ENCODE data around the gene STK39. TPM values are rescaled to one million over a fixed set of nuclear protein-coding genes. Genes with fewer than 3 reads are reported as not detected.

The STK39 gene
- total RNA-seq, 2 experiments from 2014 or later = 33.4 to 34.8 TPM

- no peak overlapping the region for H3K4me3 Mint-ChIP-seq
- H3K36me3 Mint-ChIP-seq (ENCODE audit: low read depth) = peaks cover 29% of the 10 kb centered on the region
- POLR2A ChIA-PET = no interaction called here
- ATAC-seq (no peak), DNase-seq (no peak)
- no peak overlapping the region for H3K27ac Mint-ChIP-seq
- peaks cover 6% of the 10 kb centered on the region for H3K4me1 Mint-ChIP-seq (ENCODE audit: low read depth)
- H3K9me3 Mint-ChIP-seq (ENCODE audit: insufficient read depth) = peaks cover 9% of the 10 kb centered on the region
- no peaks in the 10 kb centered on the region for H3K27me3 Mint-ChIP-seq (ENCODE audit: low read depth)
- CTCF ChIA-PET = no interaction called here
Observed at GRCh38 chr2:167972746-167973145, 274.6 kb downstream of the STK39 start.

DNA sequence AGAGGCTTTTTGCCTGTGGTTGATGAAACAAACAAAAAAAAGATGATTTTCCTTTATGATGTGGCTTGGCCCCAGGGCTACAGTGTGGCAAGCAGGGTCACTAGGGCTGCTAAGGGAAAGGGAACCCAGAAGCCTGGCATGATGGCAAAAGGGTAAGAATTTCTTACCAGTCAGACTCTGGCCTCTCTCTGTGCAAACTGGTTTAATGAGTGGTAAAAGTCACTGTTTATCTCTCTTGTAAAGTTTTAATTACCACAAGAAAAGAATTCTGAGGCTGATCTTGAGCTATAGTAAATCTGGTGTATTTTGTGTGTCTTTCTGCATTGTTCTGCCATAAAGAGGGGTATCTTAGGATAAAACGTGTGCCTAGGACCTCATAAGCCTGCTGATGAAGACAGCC, 275.4 kb downstream of the STK39 start:
- POLR2A ChIA-PET = no interaction called here
- H3K4me1 Mint-ChIP-seq (ENCODE audit: low read depth) = peaks cover 5% of the 10 kb centered on the region
- H3K36me3 Mint-ChIP-seq (ENCODE audit: low read depth) = peaks cover 26% of the 10 kb centered on the region

GRCh38 chr2:167966937-167967913, 280.2 kb downstream of the STK39 start:
- peaks cover 25% of the 10 kb centered on the region for H3K36me3 Mint-ChIP-seq (ENCODE audit: low read depth)
- ATAC-seq (no peak), DNase-seq (no peak)
- no peak overlapping the region for H3K27ac Mint-ChIP-seq
- H3K4me3 Mint-ChIP-seq = no peak overlapping the region
- H3K9me3 Mint-ChIP-seq (ENCODE audit: insufficient read depth) = no peaks in the 10 kb centered on the region
- ChIA-PET CTCF (interaction anchor here (4.5 kb wide), 1 partner anchor 151 kb away, joined by 27 read pairs; no protein-coding TSS in a partner anchor), POLR2A (no interaction called here)
- no peaks in the 10 kb centered on the region for H3K27me3 Mint-ChIP-seq (ENCODE audit: low read depth)
- no peaks in the 10 kb centered on the region for H3K4me1 Mint-ChIP-seq (ENCODE audit: low read depth)

More for the DNA sequence above, 275.4 kb downstream of the STK39 start:
- ATAC-seq (no peak), DNase-seq (no peak)
- H3K27ac Mint-ChIP-seq = no peak overlapping the region
- no peak overlapping the region for H3K4me3 Mint-ChIP-seq
- H3K27me3 Mint-ChIP-seq (ENCODE audit: low read depth) = no peaks in the 10 kb centered on the region
- CTCF ChIA-PET = no interaction called here
- peaks cover 9% of the 10 kb centered on the region for H3K9me3 Mint-ChIP-seq (ENCODE audit: insufficient read depth)

DNA sequence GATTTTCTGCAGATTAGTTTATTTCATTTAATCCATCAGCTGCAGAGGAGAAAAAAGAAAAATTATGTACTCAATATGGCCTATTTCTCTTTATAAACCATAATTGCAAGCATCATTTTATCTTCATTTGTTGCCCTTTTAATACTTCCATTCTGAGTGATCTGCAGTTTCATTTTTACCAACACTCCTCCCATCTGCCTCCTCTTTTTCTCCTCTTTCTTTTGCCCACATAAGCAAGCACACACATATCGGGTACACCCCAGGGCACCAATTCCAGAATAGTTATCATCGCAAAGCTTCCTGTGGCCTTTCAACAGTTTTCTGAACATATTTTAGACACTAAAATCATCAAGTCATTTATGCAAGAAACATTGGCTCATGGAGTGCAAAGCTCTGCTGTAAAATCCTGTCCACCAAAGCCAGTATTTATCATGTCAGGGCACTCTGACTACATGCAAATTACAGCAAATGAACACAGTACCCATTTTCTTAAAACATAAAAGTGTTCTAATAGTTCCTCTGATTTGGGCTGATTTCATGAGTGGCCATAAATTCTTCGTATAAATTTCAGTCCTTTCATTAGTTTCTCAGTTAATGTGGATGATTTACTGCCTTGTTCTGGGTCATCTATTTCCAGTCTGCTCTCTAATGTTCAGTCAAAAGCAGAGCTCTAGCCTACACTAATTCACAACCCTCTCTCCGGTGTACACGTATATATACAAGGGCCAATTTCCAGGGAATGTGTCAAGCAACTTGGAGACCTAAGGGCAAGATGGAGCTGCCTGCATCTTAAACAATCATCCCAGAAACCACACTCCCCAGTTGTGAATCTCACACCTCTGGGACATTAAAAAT, 281.3 kb downstream of the STK39 start:
- no peak overlapping the region for H3K27ac Mint-ChIP-seq
- ChIA-PET POLR2A (no interaction called here), CTCF (interaction anchor here (4.5 kb wide), 1 partner anchor 152 kb away, joined by 27 read pairs; no protein-coding TSS in a partner anchor)
- H3K4me3 Mint-ChIP-seq = no peak overlapping the region
- no peaks in the 10 kb centered on the region for H3K9me3 Mint-ChIP-seq (ENCODE audit: insufficient read depth)
- H3K4me1 Mint-ChIP-seq (ENCODE audit: low read depth) = no peaks in the 10 kb centered on the region
- no peak for ATAC-seq
- no peaks in the 10 kb centered on the region for H3K27me3 Mint-ChIP-seq (ENCODE audit: low read depth)
- DNase-seq = no peak
- peaks cover 17% of the 10 kb centered on the region for H3K36me3 Mint-ChIP-seq (ENCODE audit: low read depth)

DNA sequence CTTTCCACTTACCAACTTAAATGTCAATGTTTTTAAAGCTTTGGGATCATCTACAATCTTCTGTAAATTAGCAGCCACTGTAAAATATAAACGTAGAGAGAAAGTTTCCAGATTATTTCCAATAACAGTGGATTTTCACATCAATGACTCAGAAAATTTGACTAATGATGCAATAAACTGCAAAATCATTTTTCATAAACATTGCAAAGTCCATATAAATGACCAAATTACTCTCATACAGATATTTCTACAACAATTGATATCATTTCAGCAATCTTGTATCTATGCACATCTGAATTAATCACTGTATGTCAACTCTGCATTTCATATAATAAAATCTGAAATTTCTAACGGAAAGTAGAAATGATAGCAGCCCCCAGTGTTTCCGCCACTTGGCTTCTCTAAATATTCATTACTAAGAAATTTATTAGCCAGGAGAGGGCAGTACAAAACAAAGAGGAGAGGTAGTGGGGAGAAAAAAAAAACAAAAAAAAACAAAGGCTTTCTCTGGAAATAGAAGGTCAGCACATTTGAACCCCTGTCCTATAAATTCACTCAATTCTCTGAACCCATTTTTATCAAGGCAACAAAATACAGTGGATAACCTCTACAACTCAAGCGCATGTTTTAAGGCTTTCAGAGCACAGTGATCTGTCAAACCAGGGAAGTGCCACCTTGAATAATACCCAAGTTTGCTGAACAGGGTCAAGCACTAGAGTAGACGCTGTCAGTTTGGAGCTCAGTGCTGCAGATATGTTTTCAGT, 282.6 kb downstream of the STK39 start:
- CTCF ChIA-PET = interaction anchor here (1.1 to 4.5 kb wide), 3 partner anchors 18 to 154 kb away, joined by 3 to 27 read pairs (median 3); no protein-coding TSS in a partner anchor
- no peak overlapping the region for H3K4me3 Mint-ChIP-seq

GRCh38 chr2:167963899-167964649, 283.3 kb downstream of the STK39 start:
- no peak for DNase-seq
- Mint-ChIP-seq H3K36me3 (ENCODE audit: low read depth) (peaks cover 10% of the 10 kb centered on the region), H3K27me3 (ENCODE audit: low read depth) (no peaks in the 10 kb centered on the region), H3K27ac (no peak overlapping the region), H3K9me3 (ENCODE audit: insufficient read depth) (no peaks in the 10 kb centered on the region), H3K4me3 (no peak overlapping the region), H3K4me1 (ENCODE audit: low read depth) (no peaks in the 10 kb centered on the region)
- no peak for ATAC-seq
- ChIA-PET POLR2A (no interaction called here), CTCF (interaction anchor here (1.1 to 4.5 kb wide), 3 partner anchors 17 to 154 kb away, joined by 3 to 27 read pairs (median 3); no protein-coding TSS in a partner anchor)

More for the DNA sequence above, 282.6 kb downstream of the STK39 start:
- Mint-ChIP-seq H3K4me1 (ENCODE audit: low read depth) (no peaks in the 10 kb centered on the region), H3K36me3 (ENCODE audit: low read depth) (peaks cover 7% of the 10 kb centered on the region), H3K27me3 (ENCODE audit: low read depth) (no peaks in the 10 kb centered on the region), H3K27ac (no peak overlapping the region), H3K9me3 (ENCODE audit: insufficient read depth) (no peaks in the 10 kb centered on the region)
- POLR2A ChIA-PET = no interaction called here
- DNase-seq (no peak), ATAC-seq (no peak)

DNA sequence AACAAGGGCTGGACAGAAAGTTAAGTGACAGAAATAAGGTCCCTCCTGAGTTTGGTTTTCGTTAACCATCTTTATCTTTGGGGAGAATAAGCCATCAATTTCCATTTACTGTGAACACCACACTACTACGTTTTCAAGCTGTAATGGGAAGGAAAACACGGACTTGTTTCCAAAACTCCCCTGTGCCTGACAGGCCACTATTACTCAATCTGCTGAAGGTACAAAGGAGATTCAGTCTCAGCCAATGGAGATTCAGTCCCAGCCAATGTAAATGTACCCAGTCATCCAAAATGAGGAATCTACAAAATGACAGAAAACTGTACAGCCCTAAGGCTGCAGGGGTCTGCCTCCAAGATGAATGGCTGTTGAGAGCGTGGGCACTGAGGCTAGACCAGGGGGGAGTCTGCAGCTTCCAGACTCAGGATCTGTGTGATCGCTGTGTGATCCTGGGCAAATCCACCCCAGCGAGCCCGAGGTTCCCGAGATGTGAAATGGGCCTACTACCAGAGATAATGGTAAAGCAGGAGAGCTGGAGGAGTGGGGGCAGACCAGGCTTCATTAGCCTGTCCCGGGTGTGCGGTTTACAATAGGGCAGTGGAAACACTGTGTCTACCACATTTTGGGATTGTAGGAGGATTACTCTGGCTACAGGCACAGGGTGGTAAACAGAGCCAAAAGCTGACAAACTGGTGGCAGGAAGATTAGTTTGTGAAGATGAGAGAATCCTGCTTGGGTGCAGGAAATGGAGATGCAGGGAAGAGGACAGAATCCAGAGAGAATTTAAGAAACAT, 284.8 kb downstream of the STK39 start:
- Mint-ChIP-seq H3K27me3 (ENCODE audit: low read depth) (no peaks in the 10 kb centered on the region), H3K36me3 (ENCODE audit: low read depth) (peaks cover 17% of the 10 kb centered on the region), H3K9me3 (ENCODE audit: insufficient read depth) (no peaks in the 10 kb centered on the region), H3K4me3 (no peak overlapping the region), H3K27ac (no peak overlapping the region), H3K4me1 (ENCODE audit: low read depth) (no peaks in the 10 kb centered on the region)
- POLR2A ChIA-PET = no interaction called here
- ATAC-seq = no peak
- CTCF ChIA-PET = interaction anchor here (1.5 to 4.5 kb wide), 2 partner anchors 156 kb away, joined by 4 to 27 read pairs; no protein-coding TSS in a partner anchor
- DNase-seq = no peak

DNA sequence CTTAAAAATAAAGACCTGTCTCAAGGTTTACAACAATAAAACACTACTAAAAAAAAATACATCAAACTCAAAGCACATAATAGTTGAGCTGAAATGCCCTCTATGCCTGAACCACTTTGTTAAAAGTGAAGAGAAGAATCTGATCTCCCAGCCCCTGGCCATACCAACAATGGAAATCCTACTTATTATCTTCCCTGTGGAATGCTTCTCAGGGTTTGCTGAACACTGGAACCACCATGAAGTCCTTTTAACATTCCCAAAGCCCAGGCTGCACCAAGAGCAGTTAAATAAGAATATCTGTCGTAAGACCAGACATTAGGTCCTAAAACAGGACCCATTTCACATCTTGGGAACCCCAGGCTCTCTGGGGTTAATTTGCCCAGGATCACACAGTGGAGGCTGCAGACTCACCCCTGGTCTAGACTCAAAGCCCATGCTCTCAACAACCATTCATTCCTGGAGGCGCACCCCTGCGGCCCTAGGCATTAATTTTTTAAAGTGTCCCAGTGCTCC, 285.8 kb downstream of the STK39 start:
- no peak overlapping the region for H3K27ac Mint-ChIP-seq
- H3K36me3 Mint-ChIP-seq (ENCODE audit: low read depth) = peaks cover 17% of the 10 kb centered on the region
- POLR2A ChIA-PET = no interaction called here
- no peak overlapping the region for H3K4me3 Mint-ChIP-seq
- CTCF ChIA-PET = interaction anchor here (1.5 kb wide), 1 partner anchor 157 kb away, joined by 4 read pairs; no protein-coding TSS in a partner anchor
- no peaks in the 10 kb centered on the region for H3K27me3 Mint-ChIP-seq (ENCODE audit: low read depth)
- no peak for ATAC-seq
- no peaks in the 10 kb centered on the region for H3K9me3 Mint-ChIP-seq (ENCODE audit: insufficient read depth)
- H3K4me1 Mint-ChIP-seq (ENCODE audit: low read depth) = no peaks in the 10 kb centered on the region
- DNase-seq = no peak

GRCh38 chr2:167960089-167960747, 287.2 kb downstream of the STK39 start:
- CTCF ChIA-PET = interaction anchor here (0.9 kb wide), 1 partner anchor 158 kb away, joined by 4 read pairs; no protein-coding TSS in a partner anchor
- Mint-ChIP-seq H3K27ac (no peak overlapping the region), H3K9me3 (ENCODE audit: insufficient read depth) (no peaks in the 10 kb centered on the region), H3K4me1 (ENCODE audit: low read depth) (no peaks in the 10 kb centered on the region), H3K4me3 (no peak overlapping the region), H3K36me3 (ENCODE audit: low read depth) (peaks cover 17% of the 10 kb centered on the region), H3K27me3 (ENCODE audit: low read depth) (no peaks in the 10 kb centered on the region)
- no peak for ATAC-seq
- DNase-seq = no peak
- POLR2A ChIA-PET = no interaction called here

DNA sequence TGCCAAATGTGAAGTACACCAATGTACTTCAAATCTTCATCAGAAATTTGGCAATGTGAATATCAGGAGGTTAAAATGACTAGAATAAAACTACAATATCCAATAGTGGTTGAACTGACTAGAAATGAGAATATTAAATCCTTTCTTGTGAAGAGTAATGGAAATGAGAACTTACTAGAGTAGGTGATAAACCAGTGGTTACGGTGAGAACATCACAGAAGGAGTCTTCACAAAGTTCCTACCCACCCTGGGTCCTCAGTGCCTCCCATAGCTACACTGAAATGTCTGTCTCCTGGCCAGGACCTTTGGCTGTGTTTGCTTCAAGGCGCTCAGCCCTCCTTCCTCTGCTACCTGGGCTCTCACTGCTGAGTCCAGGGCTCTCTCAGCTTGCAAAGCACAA, 289.7 kb downstream of the STK39 start:
- DNase-seq = no peak
- ATAC-seq = no peak
- Mint-ChIP-seq H3K4me3 (no peak overlapping the region), H3K27ac (no peak overlapping the region), H3K4me1 (ENCODE audit: low read depth) (no peaks in the 10 kb centered on the region), H3K9me3 (ENCODE audit: insufficient read depth) (no peaks in the 10 kb centered on the region), H3K36me3 (ENCODE audit: low read depth) (peaks cover 14% of the 10 kb centered on the region), H3K27me3 (ENCODE audit: low read depth) (no peaks in the 10 kb centered on the region)
- CTCF ChIA-PET = no interaction called here
- POLR2A ChIA-PET = no interaction called here
